GM12878 (cell line): ENCODE measurements around the gene CNTN4. TPM values are rescaled to one million over a fixed set of nuclear protein-coding genes. Genes with fewer than 3 reads are reported as not detected.
A peak's percentile ranks its signal among the peaks of the same experiment; 100 is the strongest.

Experiments
- ATAC-seq: fragments of 200-7000 bp; cut with Tn5 transposase; 3 replicates; pipeline ENCODE4 v1.9.1; 2020; ENCODE audit warnings: mild to moderate bottlenecking, moderate library complexity
- BruUV-seq: library from RNA; stranded (reverse); fragments of 400-500 nt; replicated peaks from 2 replicates; lab custom pipeline; 2021; lab: Mats Ljungman, UMichigan
- CTCF ChIA-PET: fragments of 300-600 bp; sonication (Branson Sonifier 250); formaldehyde crosslinking; extraction: SDS; loops from one replicate; lab custom pipeline; 2021; ENCODE audit warnings: inconsistent platforms; lab: Yijun Ruan, JAX
- POLR2A ChIA-PET: fragments of 350-600 bp; formaldehyde crosslinking; extraction: SDS; loops from one replicate; lab custom pipeline; 2021; ENCODE audit warnings: inconsistent platforms; lab: Charles Lee
- RAD21 ChIA-PET: fragments of 300-600 bp; sonication (Branson Sonifier 250); formaldehyde crosslinking; loops from one replicate; lab custom pipeline; 2023; ENCODE audit warnings: antibody characterized with exemption; ENCODE audit not compliant: unreplicated experiment; lab: Charles Lee
- SMC1A ChIA-PET: fragments of 300-600 bp; sonication (Branson Sonifier 250); formaldehyde crosslinking; loops from one replicate; lab custom pipeline; 2023; ENCODE audit not compliant: unreplicated experiment, uncharacterized antibody; lab: Charles Lee
- DNase-seq: peaks from one replicate; pipeline ENCODE4 v3.0.0-alpha.2; 2011; ENCODE audit warnings: low read depth, low spot score
- FAIRE-seq: peaks from 3 replicates; lab custom pipeline; 2011; peaks lifted over from hg19 to GRCh38; lab: Jason Lieb, UNC
- H2AFZ ChIP-seq: 2 replicates; pipeline ENCODE4 v1.6.0; 2011; ENCODE audit warnings: low read depth, low read length, control low read depth; ENCODE audit not compliant: control insufficient read depth
- H3K27ac ChIP-seq: 2 replicates; pipeline ENCODE4 v1.5.1; 2011; ENCODE audit warnings: control low read depth; ENCODE audit not compliant: control insufficient read depth, insufficient read depth
- H3K27me3 ChIP-seq, 2 experiments: replicated peaks in 1 of 2; 2 replicates each; pipeline versions ENCODE4 v1.6.0 to v1.6.1; 2011; ENCODE audit warnings: low read length in 1 of 2; ENCODE audit not compliant: control insufficient read depth in 2 of 2, insufficient read depth in 2 of 2
- H3K36me3 ChIP-seq, 2 experiments: 2 replicates each; pipeline ENCODE4 v1.5.1; 2011; ENCODE audit warnings: low read length in 1 of 2; ENCODE audit not compliant: control insufficient read depth in 2 of 2, insufficient read depth in 2 of 2
- H3K4me1 ChIP-seq: 2 replicates; pipeline ENCODE4 v1.6.1; 2011; ENCODE audit warnings: mild to moderate bottlenecking, low read length, moderate library complexity, mixed read lengths; ENCODE audit not compliant: control insufficient read depth, insufficient read depth
- H3K4me2 ChIP-seq: 2 replicates; pipeline ENCODE4 v1.6.0; 2011; ENCODE audit warnings: control low read depth; ENCODE audit not compliant: control insufficient read depth, insufficient read depth
- H3K4me3 ChIP-seq: fragments of 200-600 bp; sonication (generic); 2 replicates; pipeline ENCODE4 v1.5.1; 2016
- H3K79me2 ChIP-seq: 2 replicates; pipeline ENCODE4 v1.6.0; 2011; ENCODE audit warnings: low read length; ENCODE audit not compliant: control insufficient read depth, insufficient read depth
- H3K9ac ChIP-seq: 2 replicates; pipeline ENCODE4 v1.8.0; 2011; ENCODE audit warnings: low read length, control low read depth, mixed read lengths; ENCODE audit not compliant: control insufficient read depth, insufficient read depth
- H3K9me3 ChIP-seq: replicated peaks from 3 replicates; pipeline ENCODE4 v1.5.1; 2011; ENCODE audit warnings: mild to moderate bottlenecking, low read length; ENCODE audit not compliant: control insufficient read depth, insufficient read depth
- H4K20me1 ChIP-seq: 2 replicates; pipeline ENCODE4 v1.6.0; 2011; ENCODE audit not compliant: control insufficient read depth, insufficient read depth
- ATF7 ChIP-seq: fragments of 450-650 bp; IDR thresholded peaks from 2 replicates; pipeline ENCODE4 v1.6.1; 2016; ENCODE audit warnings: low read depth, mild to moderate bottlenecking
- BMI1 ChIP-seq: fragments of 450-650 bp; IDR thresholded peaks from 2 replicates; pipeline ENCODE4 v1.6.1; 2016; ENCODE audit warnings: mild to moderate bottlenecking, moderate library complexity, borderline replicate concordance
- CBFB ChIP-seq: IDR thresholded peaks from 2 replicates; pipeline ENCODE4 v1.6.1; 2016; ENCODE audit warnings: antibody characterized with exemption, low read depth
- EED ChIP-seq: sonication (generic); IDR thresholded peaks from 2 replicates; pipeline ENCODE4 v1.6.1; 2016; ENCODE audit warnings: antibody characterized with exemption, low read depth
- IKZF1 ChIP-seq: fragments of 450-650 bp; conservative IDR thresholded peaks from 2 replicates; pipeline ENCODE4 v1.6.1; 2017; ENCODE audit warnings: antibody characterized with exemption, mild to moderate bottlenecking
- IKZF2 ChIP-seq, 2 experiments: fragments of 450-650 bp; IDR thresholded peaks; 2 replicates each; pipeline ENCODE4 v1.6.1; 2017; ENCODE audit warnings: mild to moderate bottlenecking in 2 of 2, moderate library complexity in 2 of 2
- MEF2A ChIP-seq: IDR thresholded peaks from 2 replicates; pipeline ENCODE4 v1.6.1; 2011; ENCODE audit warnings: low read depth, mild to moderate bottlenecking, low read length, moderate library complexity; ENCODE audit not compliant: insufficient read depth
- MEF2B ChIP-seq: fragments of 450-650 bp; IDR thresholded peaks from 2 replicates; pipeline ENCODE4 v1.6.1; 2018; ENCODE audit warnings: mild to moderate bottlenecking, moderate library complexity; ENCODE audit not compliant: partially characterized antibody, poor library complexity, severe bottlenecking
- MXI1 ChIP-seq: fragments of 150-350 bp; IDR thresholded peaks from 2 replicates; pipeline ENCODE4 v1.6.1; 2011; ENCODE audit warnings: low read depth, mild to moderate bottlenecking, inconsistent platforms, low read length, improper control_type of control experiment
- NFIC ChIP-seq: IDR thresholded peaks from 2 replicates; pipeline ENCODE4 v1.6.1; 2012; ENCODE audit warnings: low read depth, mild to moderate bottlenecking, inconsistent platforms, low read length, moderate library complexity
- NR2C2 ChIP-seq: IDR thresholded peaks from 2 replicates; pipeline ENCODE4 v1.6.1; 2011; ENCODE audit warnings: borderline replicate concordance, low read depth; ENCODE audit not compliant: control insufficient read depth, insufficient read length
- RFX5 ChIP-seq: IDR thresholded peaks from 2 replicates; pipeline ENCODE4 v1.6.1; 2011; ENCODE audit warnings: low read depth, low read length, improper control_type of control experiment
- RUNX3 ChIP-seq: IDR thresholded peaks from 2 replicates; pipeline ENCODE4 v1.6.1; 2012; ENCODE audit warnings: low read length, inconsistent platforms
- SMC3 ChIP-seq: IDR thresholded peaks from 2 replicates; pipeline ENCODE4 v1.6.1; 2011; ENCODE audit warnings: low read length, improper control_type of control experiment, borderline replicate concordance
- TAF1 ChIP-seq: IDR thresholded peaks from 2 replicates; pipeline ENCODE4 v1.6.1; 2011; ENCODE audit warnings: mild to moderate bottlenecking, low read depth, low read length, borderline replicate concordance
- TCF12 ChIP-seq: IDR thresholded peaks from 2 replicates; pipeline ENCODE4 v1.6.1; 2011; ENCODE audit warnings: low read depth, mild to moderate bottlenecking, low read length
- TCF7 ChIP-seq: IDR thresholded peaks from 2 replicates; pipeline ENCODE4 v1.6.1; 2014; ENCODE audit warnings: antibody characterized with exemption, borderline replicate concordance
- YBX1 ChIP-seq: fragments of 450-650 bp; IDR thresholded peaks from 2 replicates; pipeline ENCODE4 v1.6.1; 2016; ENCODE audit warnings: antibody characterized with exemption
- ZNF622 ChIP-seq: fragments of 450-650 bp; IDR thresholded peaks from 2 replicates; pipeline ENCODE4 v1.6.1; 2017; ENCODE audit warnings: mild to moderate bottlenecking, inconsistent platforms
- WGBS: methylation state at CpG from one replicate; pipeline ENCODE4 v1.1.6; 2016; ENCODE audit warnings: low lambda C conversion rate; ENCODE audit not compliant: insufficient replicate concordance, insufficient coverage; ENCODE audit errors: missing lambda C conversion rate; 5-methylcytosine and 5-hydroxymethylcytosine counted together
- in situ Hi-C: fragments of 300-500 bp; cut with MboI; formaldehyde crosslinking; loops from 9 replicates; pipeline ENCODE4 v1.14.3; 2018; ENCODE audit warnings: mixed read lengths
- intact Hi-C: fragments of 100-400 bp; cut with micrococcal nuclease; formaldehyde crosslinking; loops from one replicate; pipeline ENCODE4 v1.14.2; 2022; ENCODE audit not compliant: unreplicated experiment
- polyA plus RNA-seq, 11 experiments: library from polyadenylated mRNA; depleted of rRNA in 4 of 11; unstranded in 6 of 11; stranded (reverse) in 5 of 11; fragments of >200 nt; fragmentation: Nextera tagmentation in 4 of 11; fragmentation: Illumina TruSeq in 1 of 11; extraction: Ambion mirVana in 4 of 11; extraction: Trizol in 1 of 11; gene quantifications; 1 replicate in 1 of 11; 2 replicates in 10 of 11; pipeline versions ENCODE4 v1.2.1 to v1.2.3, GENCODE V29; 2011 to 2016; ENCODE audit warnings: inconsistent platforms in 2 of 11, missing spikeins in 2 of 11, low read depth in 1 of 11
- total RNA-seq, 4 experiments: library from RNA; depleted of rRNA in 3 of 4; stranded (reverse); fragments of >200 nt in 3 of 4; fragmentation: Illumina TruSeq in 1 of 4; extraction: Trizol in 1 of 4; gene quantifications; 2 replicates each; pipeline versions ENCODE4 v1.2.1 to v1.2.3, GENCODE V29; 2013 to 2021

CNTN4 gene
- total and polyA plus RNA-seq, 10 of the 15 experiments (the other 5 are each of a cell fraction or from before 2014, with no cell fraction given), result 0.05 to 0.43 (median 0.15) TPM; not detected in 1

DNA sequence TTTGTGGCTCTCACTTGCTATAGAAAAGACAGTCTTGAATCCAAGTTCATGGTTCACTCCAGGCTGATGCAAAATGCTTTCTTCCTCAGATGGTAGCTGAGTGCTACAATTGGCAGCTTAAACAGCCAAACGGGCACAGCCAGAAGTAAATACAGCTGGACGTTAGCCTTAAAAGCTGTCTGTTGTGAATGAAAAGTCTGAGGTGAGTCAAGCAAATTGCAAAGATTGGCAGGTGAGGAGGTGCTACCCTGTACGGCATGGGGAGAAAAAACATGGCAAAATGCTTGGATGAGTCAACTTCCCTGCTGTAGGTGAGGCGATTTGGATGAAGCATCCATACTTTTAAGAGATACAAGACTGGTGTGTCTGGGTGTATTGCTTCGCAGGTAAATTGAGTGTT, 971.1 kb downstream of the CNTN4 start (continued):
- TF ChIP-seq BMI1, result no peak

DNA sequence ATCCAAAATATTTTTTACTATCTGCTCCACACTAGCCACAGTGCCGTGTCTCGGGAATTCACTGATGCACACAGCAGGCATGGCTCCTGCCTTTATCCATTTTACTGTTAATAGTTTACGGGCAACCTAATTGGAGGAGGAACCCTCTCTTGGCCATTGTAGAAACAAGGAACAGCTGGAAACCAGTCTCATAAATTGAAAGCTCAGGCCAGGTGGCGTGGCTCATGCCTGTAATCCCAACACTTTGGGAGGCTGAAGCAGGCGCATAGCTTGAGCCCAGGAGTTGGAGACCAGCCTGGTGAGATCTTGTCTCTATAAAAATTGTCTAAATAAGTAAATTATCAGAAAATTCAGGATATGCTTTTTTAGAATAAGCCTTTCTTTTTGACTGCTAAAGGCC, 972.5 kb downstream of the CNTN4 start:
- FAIRE-seq, result no peak
- no TSS peak for BruUV-seq
- H3K9me3 ChIP-seq, result no peaks in the 10 kb centered on the region
- no peaks in the 10 kb centered on the region for H4K20me1 ChIP-seq
- SMC1A ChIA-PET, result no interaction called here
- in situ Hi-C loops, result no loop called here
- RAD21 ChIA-PET, result no interaction called here
- H3K4me3 ChIP-seq, result no peak overlapping the region
- no peak overlapping the region for H3K4me2 ChIP-seq
- TF ChIP-seq BMI1, result no peak
- no peak overlapping the region for H3K27ac ChIP-seq
- intact Hi-C loops, result no loop called here
- no peaks in the 10 kb centered on the region for H3K79me2 ChIP-seq
- H3K9ac ChIP-seq, result no peak overlapping the region
- no peak for ATAC-seq
- H3K36me3 ChIP-seq, result no peaks in the 10 kb centered on the region
- no peak overlapping the region for H2AFZ ChIP-seq
- POLR2A ChIA-PET, result no interaction called here
- WGBS, result 94% methylated on average over 5 of the region's 5 CpGs
- CTCF ChIA-PET, result no interaction called here
- peaks cover 0 to 2% of the 10 kb centered on the region in 2 experiments; a peak in 1 of 4 replicates for H3K27me3 ChIP-seq
- no peak for DNase-seq
- H3K4me1 ChIP-seq, result no peaks in the 10 kb centered on the region

DNA sequence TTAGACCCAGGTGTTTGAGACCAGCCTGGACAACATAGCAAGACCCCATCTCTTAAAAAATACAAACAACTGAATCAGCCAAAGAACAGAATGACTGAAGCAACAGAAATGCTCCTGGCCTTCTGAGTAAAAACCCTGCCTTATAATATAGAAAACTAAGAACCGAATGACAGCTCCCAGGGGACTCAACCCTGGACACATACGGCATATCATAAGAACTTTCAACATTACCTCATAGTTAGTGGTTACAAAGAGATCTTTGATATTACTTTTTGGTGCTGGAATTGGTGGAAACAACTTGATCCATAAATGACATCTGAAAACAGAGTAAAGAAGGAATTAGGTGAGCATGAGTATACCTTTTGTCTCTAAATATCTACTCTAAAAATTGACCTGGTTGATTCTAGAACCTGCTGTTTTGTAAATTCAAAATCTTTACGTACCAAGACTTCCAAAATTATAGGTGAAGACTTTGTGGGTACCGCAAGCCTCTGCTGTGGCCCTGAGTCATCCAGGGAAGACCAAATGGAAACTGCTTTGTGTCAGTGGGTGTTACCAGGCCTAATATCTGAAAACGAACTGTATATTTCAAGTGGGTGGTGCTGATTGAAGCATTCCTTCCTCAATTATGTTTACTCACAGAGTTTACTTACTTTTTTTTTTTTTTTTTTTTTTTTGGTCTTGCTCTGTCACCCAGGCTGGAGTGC, 976.0 kb downstream of the CNTN4 start:
- FAIRE-seq, result no peak
- intact Hi-C loops, result no loop called here
- TF ChIP-seq IKZF2 (IDR thresholded peaks at IDR 0.05), result peak; percentile 40 to 52; a peak in 3 of 4 replicates
- no peak for TF ChIP-seq NR2C2
- TF ChIP-seq TCF12, result no peak
- TF ChIP-seq SMC3, result no peak
- peak; percentile 44; the same call in 1 of the 2 replicates for TF ChIP-seq IKZF1
- no peak for TF ChIP-seq TAF1
- peak; percentile 76 for TF ChIP-seq MEF2B
- 0 out of 2 replicates have a peak, but pooled peaks have one; percentile 11 for TF ChIP-seq CBFB
- TF ChIP-seq NFIC, result peak; percentile 70; the same call in 1 of the 2 replicates
- no peak for TF ChIP-seq ZNF622
- peak; percentile 73 for TF ChIP-seq RUNX3
- peak; percentile 26; the same call in 1 of the 2 replicates for TF ChIP-seq EED
- no peak for TF ChIP-seq MXI1
- 0 out of 2 replicates have a peak, but pooled peaks have one; percentile 14 for TF ChIP-seq TCF7
- TF ChIP-seq YBX1, result no peak
- peak; percentile 71 for TF ChIP-seq ATF7
- TF ChIP-seq RFX5, result no peak
- no peak for TF ChIP-seq MEF2A

More for the DNA sequence above, 976.0 kb downstream of the CNTN4 start:
- Histone ChIP-seq H3K4me3 (no peak overlapping the region), H3K4me2 (no peak overlapping the region), H3K36me3 (no peaks in the 10 kb centered on the region), H3K4me1 (no peaks in the 10 kb centered on the region), H4K20me1 (no peaks in the 10 kb centered on the region), H2AFZ (no peak overlapping the region), H3K27me3 (peaks cover 0 to 2% of the 10 kb centered on the region in 2 experiments; a peak in 1 of 4 replicates), H3K9me3 (no peaks in the 10 kb centered on the region), H3K27ac (no peak overlapping the region), H3K79me2 (no peaks in the 10 kb centered on the region), H3K9ac (no peak overlapping the region)
- ChIA-PET POLR2A (no interaction called here), CTCF (no interaction called here), SMC1A (interaction anchor here (1.0 kb wide), 1 partner anchor 13 kb away, joined by 3 read pairs; no protein-coding TSS in a partner anchor), RAD21 (no interaction called here)
- BruUV-seq, result no TSS peak
- no peak for DNase-seq
- peak; percentile 88 for ATAC-seq
- in situ Hi-C loops, result no loop called here
- 9% methylated on average over 5 of the region's 5 CpGs for WGBS
